HepG2 (cell line): ENCODE results near the gene DENND2A. TPM values are rescaled to one million over a fixed set of nuclear protein-coding genes. Genes with fewer than 3 reads are reported as not detected.

Experiments
- BORCS8-MEF2B ChIP-seq: sonication (generic); formaldehyde crosslinking; IDR thresholded peaks from 2 replicates; pipeline ENCODE4 v1.8.0; 2022; ENCODE audit warnings: mild to moderate bottlenecking, missing genetic modification reagents
- IKZF1 ChIP-seq: fragments of 450-650 bp; IDR thresholded peaks from 2 replicates; pipeline ENCODE4 v1.7.1; 2016
- IRX3 ChIP-seq: sonication (generic); formaldehyde crosslinking; IDR thresholded peaks from 2 replicates; pipeline ENCODE4 v1.8.1; 2023; ENCODE audit warnings: mild to moderate bottlenecking, low read depth, missing genetic modification reagents, borderline replicate concordance
- ISL2 ChIP-seq: sonication (generic); formaldehyde crosslinking; IDR thresholded peaks from 2 replicates; pipeline ENCODE4 v1.5.0; 2020; ENCODE audit warnings: missing genetic modification reagents
- JDP2 ChIP-seq: sonication (generic); formaldehyde crosslinking; IDR thresholded peaks from 2 replicates; pipeline ENCODE4 v1.8.1; 2022; ENCODE audit warnings: missing genetic modification reagents, borderline replicate concordance
- KDM5A ChIP-seq: fragments of 200-600 bp; sonication (generic); IDR thresholded peaks from 2 replicates; pipeline ENCODE4 v1.7.0; 2018; ENCODE audit warnings: antibody characterized with exemption, mild to moderate bottlenecking, low read length, borderline replicate concordance
- MAZ ChIP-seq, 2 experiments: sonication (generic) in 1 of 2; formaldehyde crosslinking in 1 of 2; IDR thresholded peaks; 2 replicates each; pipeline versions ENCODE4 v1.5.0 to v1.6.1; 2012 to 2020; ENCODE audit warnings: low read depth in 2 of 2, mild to moderate bottlenecking in 2 of 2, borderline replicate concordance in 1 of 2, improper control_type of control experiment in 1 of 2, low read length in 1 of 2, missing genetic modification reagents in 1 of 2, moderate library complexity in 1 of 2
- MYNN ChIP-seq: sonication (generic); formaldehyde crosslinking; IDR thresholded peaks from 2 replicates; pipeline ENCODE4 v1.4.0; 2020; ENCODE audit warnings: mild to moderate bottlenecking, low read depth, missing genetic modification reagents
- RFXAP ChIP-seq: sonication (generic); formaldehyde crosslinking; IDR thresholded peaks from 2 replicates; pipeline ENCODE4 v1.4.0; 2020; ENCODE audit warnings: missing genetic modification reagents, borderline replicate concordance
- SOX13 ChIP-seq, 3 experiments: fragments of 450-650 bp in 1 of 3; sonication (generic) in 1 of 3; formaldehyde crosslinking in 1 of 3; IDR thresholded peaks in 2 of 3; conservative IDR thresholded peaks in 1 of 3; 2 replicates each; pipeline versions ENCODE4 v1.5.0 to v1.6.1; 2016 to 2020; ENCODE audit warnings: antibody characterized with exemption in 1 of 3, mild to moderate bottlenecking in 1 of 3, missing compliant biosample characterization in 1 of 3, missing genetic modification reagents in 1 of 3, moderate library complexity in 1 of 3
- TCF12 ChIP-seq, 2 experiments: fragments of 450-650 bp in 1 of 2; sonication (generic) in 1 of 2; formaldehyde crosslinking in 1 of 2; IDR thresholded peaks; 2 replicates each; pipeline versions ENCODE4 v1.6.1 to v1.8.0; 2017 to 2022; ENCODE audit warnings: antibody characterized with exemption in 1 of 2, mild to moderate bottlenecking in 1 of 2, missing genetic modification reagents in 1 of 2, moderate library complexity in 1 of 2
- ZFP37 ChIP-seq: sonication (generic); formaldehyde crosslinking; IDR thresholded peaks from 2 replicates; pipeline ENCODE4 v1.4.0; 2020; ENCODE audit warnings: missing genetic modification reagents, borderline replicate concordance
- ZNF234 ChIP-seq: sonication (generic); formaldehyde crosslinking; conservative IDR thresholded peaks from 2 replicates; pipeline ENCODE4 v1.5.1; 2020; ENCODE audit warnings: mild to moderate bottlenecking, missing genetic modification reagents
- ZNF737 ChIP-seq: sonication (generic); formaldehyde crosslinking; IDR thresholded peaks from 2 replicates; pipeline ENCODE4 v1.5.0; 2020; ENCODE audit warnings: missing genetic modification reagents, mild to moderate bottlenecking, borderline replicate concordance
- polyA plus RNA-seq, 8 experiments: library from polyadenylated mRNA; depleted of rRNA in 3 of 8; stranded (reverse) in 7 of 8; unstranded in 1 of 8; fragments of >200 nt; fragmentation: Illumina TruSeq in 4 of 8; extraction: Trizol in 4 of 8; gene quantifications; 2 replicates each; pipeline versions ENCODE4 v1.2.1 to v1.2.3, GENCODE V29; 2011 to 2016; ENCODE audit warnings: low read depth in 4 of 8, missing spikeins in 1 of 8, mixed read lengths in 1 of 8; ENCODE audit not compliant: insufficient read depth in 1 of 8
- total RNA-seq, 5 experiments: library from RNA; depleted of rRNA; stranded (reverse); fragments of >200 nt; fragmentation: Illumina TruSeq; extraction: Trizol; gene quantifications; 2 replicates each; pipeline ENCODE4 v1.2.3, GENCODE V29; 2016; ENCODE audit warnings: low read depth in 1 of 5
- TF ChIP-seq, protein P1 (sequence below), 2 experiments: IDR thresholded peaks; 2 replicates each; pipeline ENCODE4 v1.6.1; 2011 to 2012; ENCODE audit warnings: low read length in 2 of 2, borderline replicate concordance in 1 of 2, low read depth in 1 of 2, mild to moderate bottlenecking in 1 of 2, moderate library complexity in 1 of 2
- TF ChIP-seq, protein P2 (sequence below): IDR thresholded peaks from 2 replicates; pipeline ENCODE4 v1.6.1; 2016; ENCODE audit warnings: mild to moderate bottlenecking
- TF ChIP-seq, protein P3 (sequence below): sonication (generic); formaldehyde crosslinking; IDR thresholded peaks from 2 replicates; pipeline ENCODE4 v1.5.0; 2020; ENCODE audit warnings: mild to moderate bottlenecking, low read depth, missing genetic modification reagents, borderline replicate concordance
- TF ChIP-seq, protein P4 (sequence below): IDR thresholded peaks from 2 replicates; pipeline ENCODE4 v1.6.1; 2016; ENCODE audit warnings: missing compliant biosample characterization, missing genetic modification reagents, borderline replicate concordance

DENND2A gene
- total and polyA plus RNA-seq, 2 of the 13 experiments (the other 11 are each of a cell fraction or from before 2014, with no cell fraction given) = not detected

DNA sequence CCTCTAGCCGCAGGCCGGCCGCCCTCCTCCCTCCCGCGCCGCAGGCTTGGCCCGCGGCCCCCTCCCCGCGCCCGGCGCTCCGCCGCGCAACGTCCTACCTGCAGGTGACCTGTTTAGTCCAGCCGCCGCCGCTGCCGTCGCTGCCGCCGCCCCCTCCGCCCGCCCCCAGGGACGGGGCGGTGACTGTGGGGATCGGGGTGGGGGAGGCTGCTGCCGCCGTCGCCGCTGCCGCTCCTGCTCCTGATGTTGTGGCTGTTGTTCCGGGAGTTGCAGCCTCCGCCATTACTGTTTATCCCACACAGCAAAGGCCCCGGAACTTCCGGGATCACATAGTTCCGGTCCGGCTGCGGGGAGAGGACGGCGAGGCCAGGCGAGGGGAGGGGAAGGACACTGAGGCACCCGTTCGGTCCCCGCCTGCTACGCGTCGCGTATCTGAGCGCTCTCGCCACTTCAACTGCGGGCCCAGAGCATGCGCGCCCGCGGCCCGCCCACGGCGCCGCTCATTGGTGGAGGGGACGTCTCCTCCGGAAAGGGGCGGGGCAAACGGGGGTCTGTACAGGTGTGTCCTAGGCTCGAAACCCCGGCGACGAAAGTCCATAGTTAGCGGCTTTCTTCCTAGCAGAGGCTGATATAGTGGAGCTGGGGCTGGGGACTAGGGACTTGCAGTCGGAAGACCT is 161.4 kb downstream of the DENND2A start, which contains the start of gene MKRN1 (continued):
- TF ChIP-seq, protein P1, sequence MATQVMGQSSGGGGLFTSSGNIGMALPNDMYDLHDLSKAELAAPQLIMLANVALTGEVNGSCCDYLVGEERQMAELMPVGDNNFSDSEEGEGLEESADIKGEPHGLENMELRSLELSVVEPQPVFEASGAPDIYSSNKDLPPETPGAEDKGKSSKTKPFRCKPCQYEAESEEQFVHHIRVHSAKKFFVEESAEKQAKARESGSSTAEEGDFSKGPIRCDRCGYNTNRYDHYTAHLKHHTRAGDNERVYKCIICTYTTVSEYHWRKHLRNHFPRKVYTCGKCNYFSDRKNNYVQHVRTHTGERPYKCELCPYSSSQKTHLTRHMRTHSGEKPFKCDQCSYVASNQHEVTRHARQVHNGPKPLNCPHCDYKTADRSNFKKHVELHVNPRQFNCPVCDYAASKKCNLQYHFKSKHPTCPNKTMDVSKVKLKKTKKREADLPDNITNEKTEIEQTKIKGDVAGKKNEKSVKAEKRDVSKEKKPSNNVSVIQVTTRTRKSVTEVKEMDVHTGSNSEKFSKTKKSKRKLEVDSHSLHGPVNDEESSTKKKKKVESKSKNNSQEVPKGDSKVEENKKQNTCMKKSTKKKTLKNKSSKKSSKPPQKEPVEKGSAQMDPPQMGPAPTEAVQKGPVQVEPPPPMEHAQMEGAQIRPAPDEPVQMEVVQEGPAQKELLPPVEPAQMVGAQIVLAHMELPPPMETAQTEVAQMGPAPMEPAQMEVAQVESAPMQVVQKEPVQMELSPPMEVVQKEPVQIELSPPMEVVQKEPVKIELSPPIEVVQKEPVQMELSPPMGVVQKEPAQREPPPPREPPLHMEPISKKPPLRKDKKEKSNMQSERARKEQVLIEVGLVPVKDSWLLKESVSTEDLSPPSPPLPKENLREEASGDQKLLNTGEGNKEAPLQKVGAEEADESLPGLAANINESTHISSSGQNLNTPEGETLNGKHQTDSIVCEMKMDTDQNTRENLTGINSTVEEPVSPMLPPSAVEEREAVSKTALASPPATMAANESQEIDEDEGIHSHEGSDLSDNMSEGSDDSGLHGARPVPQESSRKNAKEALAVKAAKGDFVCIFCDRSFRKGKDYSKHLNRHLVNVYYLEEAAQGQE (IDR thresholded peaks at IDR 0.05; ENCODE audit: borderline replicate concordance in 1 of 2, low read depth in 1 of 2, low read length in 2 of 2) = no peak; a peak in 1 of 4 replicates
- TF ChIP-seq ZNF234 = no peak
- TF ChIP-seq IRX3 = no peak
- TF ChIP-seq SOX13 (IDR thresholded peaks at IDR 0.05) = no peak
- no peak for TF ChIP-seq SOX13 (CRISPR knock-in tag; conservative IDR thresholded peaks at IDR 0.05 in 1 of 2, IDR thresholded peaks at IDR 0.05 in 1 of 2)
- TF ChIP-seq BORCS8-MEF2B = peak; percentile 24; the same call in 1 of the 2 replicates
- TF ChIP-seq IKZF1 = no peak
- TF ChIP-seq TCF12 (IDR thresholded peaks at IDR 0.05) = no peak
- TF ChIP-seq TCF12 (CRISPR knock-in tag; IDR thresholded peaks at IDR 0.05) = no peak
- peak; percentile 38; the same call in 1 of the 2 replicates for TF ChIP-seq ISL2 (CRISPR knock-in tag)
- TF ChIP-seq, protein P2, sequence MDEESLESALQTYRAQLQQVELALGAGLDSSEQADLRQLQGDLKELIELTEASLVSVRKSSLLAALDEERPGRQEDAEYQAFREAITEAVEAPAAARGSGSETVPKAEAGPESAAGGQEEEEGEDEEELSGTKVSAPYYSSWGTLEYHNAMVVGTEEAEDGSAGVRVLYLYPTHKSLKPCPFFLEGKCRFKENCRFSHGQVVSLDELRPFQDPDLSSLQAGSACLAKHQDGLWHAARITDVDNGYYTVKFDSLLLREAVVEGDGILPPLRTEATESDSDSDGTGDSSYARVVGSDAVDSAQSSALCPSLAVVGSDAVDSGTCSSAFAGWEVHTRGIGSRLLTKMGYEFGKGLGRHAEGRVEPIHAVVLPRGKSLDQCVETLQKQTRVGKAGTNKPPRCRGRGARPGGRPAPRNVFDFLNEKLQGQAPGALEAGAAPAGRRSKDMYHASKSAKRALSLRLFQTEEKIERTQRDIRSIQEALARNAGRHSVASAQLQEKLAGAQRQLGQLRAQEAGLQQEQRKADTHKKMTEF (CRISPR knock-in tag) = peak; percentile 84
- no peak for TF ChIP-seq ZFP37 (CRISPR knock-in tag)
- TF ChIP-seq KDM5A = peak; percentile 79
- TF ChIP-seq, protein P3, sequence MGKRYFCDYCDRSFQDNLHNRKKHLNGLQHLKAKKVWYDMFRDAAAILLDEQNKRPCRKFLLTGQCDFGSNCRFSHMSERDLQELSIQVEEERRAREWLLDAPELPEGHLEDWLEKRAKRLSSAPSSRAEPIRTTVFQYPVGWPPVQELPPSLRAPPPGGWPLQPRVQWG (CRISPR knock-in tag) = no peak
- TF ChIP-seq MYNN = no peak
- 0 out of 2 replicates have a peak, but pooled peaks have one; percentile 27 for TF ChIP-seq MAZ (IDR thresholded peaks at IDR 0.05; ENCODE audit: borderline replicate concordance, low read depth, low read length)
- TF ChIP-seq MAZ (CRISPR knock-in tag; IDR thresholded peaks at IDR 0.05; ENCODE audit: low read depth) = peak; percentile 80
- TF ChIP-seq JDP2 (CRISPR knock-in tag) = no peak
- TF ChIP-seq, protein P4, sequence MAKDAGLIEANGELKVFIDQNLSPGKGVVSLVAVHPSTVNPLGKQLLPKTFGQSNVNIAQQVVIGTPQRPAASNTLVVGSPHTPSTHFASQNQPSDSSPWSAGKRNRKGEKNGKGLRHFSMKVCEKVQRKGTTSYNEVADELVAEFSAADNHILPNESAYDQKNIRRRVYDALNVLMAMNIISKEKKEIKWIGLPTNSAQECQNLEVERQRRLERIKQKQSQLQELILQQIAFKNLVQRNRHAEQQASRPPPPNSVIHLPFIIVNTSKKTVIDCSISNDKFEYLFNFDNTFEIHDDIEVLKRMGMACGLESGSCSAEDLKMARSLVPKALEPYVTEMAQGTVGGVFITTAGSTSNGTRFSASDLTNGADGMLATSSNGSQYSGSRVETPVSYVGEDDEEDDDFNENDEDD (CRISPR knock-in tag) = peak; percentile 85; the same call in 1 of the 2 replicates
- TF ChIP-seq ZNF737 = no peak
- TF ChIP-seq RFXAP = no peak
